Measurements from ENCODE around the gene FGD5. TPM values are rescaled to one million over a fixed set of nuclear protein-coding genes. Genes with fewer than 3 reads are reported as not detected.

FGD5 gene
- under 1 TPM in 1 of 2 experiments, not detected in 1; 0.10 TPM for total RNA-seq

DNA sequence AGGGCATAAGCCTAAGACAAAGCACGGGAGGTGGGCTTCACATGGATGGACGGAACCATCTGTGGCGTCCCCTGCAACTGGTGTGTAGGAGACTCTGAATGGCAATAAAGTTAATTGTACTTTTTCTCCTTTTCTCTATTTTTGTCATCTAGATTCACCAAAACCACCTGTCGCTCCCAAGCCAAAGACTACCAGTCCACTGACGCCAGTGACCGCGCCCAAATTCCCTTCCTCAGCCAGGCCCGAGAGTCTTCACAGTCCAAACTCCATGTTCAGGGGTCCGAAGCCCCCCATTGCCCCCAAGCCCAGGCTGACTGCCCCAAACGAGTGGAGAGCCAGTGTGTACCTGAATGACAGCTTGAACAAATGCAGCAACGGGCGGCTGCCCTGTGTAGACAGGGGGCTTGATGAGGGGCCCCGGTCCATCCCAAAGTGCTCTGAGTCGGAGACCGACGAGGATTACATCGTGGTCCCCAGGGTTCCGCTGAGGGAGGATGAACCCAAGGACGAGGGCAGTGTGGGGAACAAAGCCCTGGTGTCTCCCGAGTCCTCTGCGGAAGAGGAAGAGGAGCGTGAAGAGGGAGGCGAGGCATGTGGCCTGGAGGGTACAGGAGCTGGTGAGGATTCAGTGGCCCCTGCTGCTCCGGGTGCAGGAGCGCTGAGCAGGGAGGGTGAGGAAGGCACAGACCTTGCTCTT, at the start of gene FGD5:
FGD5 (plus strand) TSS at position 159 of the 697 bp plus-strand sequence; CDS start at position 269, 110 bp downstream.
- ChIA-PET POLR2A (no interaction called here), CTCF (no interaction called here)
- H3K9me3 Mint-ChIP-seq: no peaks in the 10 kb centered on the region
- H3K4me1 Mint-ChIP-seq: no peaks in the 10 kb centered on the region
- no peak within 1 kb of the TSS for H3K4me3 Mint-ChIP-seq
- peaks cover 39% of the 10 kb centered on the region for H3K27me3 Mint-ChIP-seq
- no peak within 1 kb of the TSS for H3K27ac Mint-ChIP-seq
- DNase-seq: no peak
- H3K36me3 Mint-ChIP-seq (ENCODE audit: low read depth): no peaks in the 10 kb centered on the region

DNA sequence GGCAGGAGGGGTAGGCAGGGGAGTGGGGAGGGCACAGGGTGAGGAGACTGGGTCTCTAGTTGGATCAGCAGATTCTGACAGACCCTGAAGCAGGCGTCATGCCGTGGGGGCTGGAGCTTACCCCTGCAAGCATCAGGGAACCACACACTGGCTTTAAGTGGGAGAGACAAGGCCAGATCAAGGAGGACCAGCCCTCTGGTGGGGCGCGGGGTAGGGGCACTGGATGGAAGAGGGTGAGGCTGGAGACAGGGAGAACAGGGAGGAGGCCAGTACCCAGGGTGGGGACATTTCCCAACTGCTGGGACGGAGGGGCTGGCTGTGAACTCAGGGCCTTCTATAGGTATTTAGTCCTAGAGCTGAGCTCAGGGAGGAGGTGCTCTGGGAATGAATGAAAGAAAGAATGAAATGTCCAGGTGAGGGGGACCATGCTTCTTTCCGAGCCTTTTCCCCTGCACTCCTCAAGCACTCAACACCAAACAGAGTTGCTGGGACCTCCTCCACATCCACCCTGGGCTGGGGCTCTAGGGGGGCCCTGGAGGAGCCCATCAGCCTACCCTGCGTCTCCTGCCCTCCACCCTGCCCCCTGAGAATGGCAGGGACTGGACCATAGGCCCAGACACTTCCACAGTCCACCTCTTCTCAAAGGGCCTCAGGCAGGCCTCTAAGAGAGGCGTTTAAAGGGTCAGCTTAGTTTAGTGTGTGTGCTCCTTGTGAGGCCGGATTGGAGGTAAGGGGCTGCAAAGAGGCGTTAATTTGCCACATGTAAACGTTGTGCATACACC, 49.0 kb upstream of the FGD5 start:
- H3K27me3 Mint-ChIP-seq: no peaks in the 10 kb centered on the region
- no peaks in the 10 kb centered on the region for H3K9me3 Mint-ChIP-seq
- POLR2A ChIA-PET: no interaction called here
- H3K36me3 Mint-ChIP-seq (ENCODE audit: low read depth): no peaks in the 10 kb centered on the region
- no peak for DNase-seq
- no peaks in the 10 kb centered on the region for H3K4me1 Mint-ChIP-seq
- no peak overlapping the region for H3K4me3 Mint-ChIP-seq
- no peak overlapping the region for H3K27ac Mint-ChIP-seq
- CTCF ChIA-PET: interaction anchor here (0.6 kb wide), 1 partner anchor 31 kb away, joined by 3 read pairs; no protein-coding TSS in a partner anchor

- ChIA-PET POLR2A (no interaction called here), CTCF (interaction anchor here (0.6 kb wide), 1 partner anchor 32 kb away, joined by 3 read pairs; no protein-coding TSS in a partner anchor)
- no peak overlapping the region for H3K4me3 Mint-ChIP-seq
- DNase-seq: no peak
- H3K27ac Mint-ChIP-seq: no peak overlapping the region
- H3K4me1 Mint-ChIP-seq: no peaks in the 10 kb centered on the region
- no peaks in the 10 kb centered on the region for H3K36me3 Mint-ChIP-seq (ENCODE audit: low read depth)
- H3K9me3 Mint-ChIP-seq: no peaks in the 10 kb centered on the region
- H3K27me3 Mint-ChIP-seq: no peaks in the 10 kb centered on the region
Observed at GRCh38 chr3:14770591-14770990, 48.2 kb upstream of the FGD5 start.

GRCh38 chr3:14771593-14772497, 46.9 kb upstream of the FGD5 start:
- ChIA-PET POLR2A (no interaction called here), CTCF (no interaction called here)
- H3K27me3 Mint-ChIP-seq: peaks cover 2% of the 10 kb centered on the region
- H3K9me3 Mint-ChIP-seq: no peaks in the 10 kb centered on the region
- no peak overlapping the region for H3K27ac Mint-ChIP-seq
- peak; percentile 14 for DNase-seq
- no peaks in the 10 kb centered on the region for H3K4me1 Mint-ChIP-seq
- H3K36me3 Mint-ChIP-seq (ENCODE audit: low read depth): no peaks in the 10 kb centered on the region
- no peak overlapping the region for H3K4me3 Mint-ChIP-seq

DNA sequence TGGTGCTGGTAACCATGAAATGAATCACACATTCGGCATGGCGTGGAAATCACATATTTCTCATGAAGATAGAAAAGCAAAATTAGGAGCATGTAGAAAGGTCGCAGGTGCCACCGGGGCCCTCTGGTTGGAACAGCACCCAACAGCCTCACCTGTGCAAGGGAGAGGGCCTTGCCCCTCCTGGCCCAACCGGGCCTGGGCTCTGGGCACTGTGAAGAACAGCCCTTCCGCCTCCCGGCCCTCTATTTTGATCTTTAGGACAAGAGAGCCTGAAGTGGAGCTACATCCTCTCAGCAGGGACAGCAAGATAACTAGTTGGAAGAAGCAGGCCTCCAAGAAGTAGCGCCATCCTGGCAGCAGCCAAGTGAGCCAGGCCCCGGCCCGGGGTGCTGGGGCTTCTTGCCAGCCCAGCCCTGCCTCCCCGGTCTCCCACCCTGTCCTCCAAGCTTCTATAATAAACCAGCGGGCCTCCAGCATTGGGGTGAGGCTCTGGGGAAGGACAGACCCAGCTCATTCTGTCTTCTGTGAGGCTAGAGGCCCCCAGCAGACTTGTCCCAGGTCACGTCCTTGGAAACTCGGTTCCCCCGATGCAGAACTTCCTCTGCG, 46.1 kb upstream of the FGD5 start:
- Mint-ChIP-seq H3K27me3 (peaks cover 2% of the 10 kb centered on the region), H3K36me3 (ENCODE audit: low read depth) (no peaks in the 10 kb centered on the region), H3K4me1 (no peaks in the 10 kb centered on the region), H3K4me3 (no peak overlapping the region), H3K9me3 (no peaks in the 10 kb centered on the region), H3K27ac (no peak overlapping the region)
- CTCF ChIA-PET: interaction anchor here (0.8 kb wide), 1 partner anchor 409 kb away, joined by 3 read pairs; no protein-coding TSS in a partner anchor
- POLR2A ChIA-PET: no interaction called here
- peak; percentile 9 for DNase-seq

GRCh38 chr3:14773281-14773680, 45.5 kb upstream of the FGD5 start:
- DNase-seq: no peak
- Mint-ChIP-seq H3K9me3 (no peaks in the 10 kb centered on the region), H3K4me1 (no peaks in the 10 kb centered on the region), H3K4me3 (no peak overlapping the region), H3K27me3 (peaks cover 2% of the 10 kb centered on the region), H3K36me3 (ENCODE audit: low read depth) (no peaks in the 10 kb centered on the region), H3K27ac (no peak overlapping the region)
- CTCF ChIA-PET: interaction anchor here (0.8 kb wide), 1 partner anchor 410 kb away, joined by 3 read pairs; no protein-coding TSS in a partner anchor
- POLR2A ChIA-PET: no interaction called here

- Mint-ChIP-seq H3K27me3 (peaks cover 6% of the 10 kb centered on the region), H3K4me1 (no peaks in the 10 kb centered on the region), H3K9me3 (peaks cover under 1% of the 10 kb centered on the region), H3K27ac (no peak overlapping the region), H3K36me3 (ENCODE audit: low read depth) (no peaks in the 10 kb centered on the region), H3K4me3 (no peak overlapping the region)
- ChIA-PET POLR2A (no interaction called here), CTCF (no interaction called here)
- DNase-seq: peak; percentile 7
Observed at GRCh38 chr3:14773691-14774128, 45.1 kb upstream of the FGD5 start.

GRCh38 chr3:14774431-14774830, 44.3 kb upstream of the FGD5 start:
- ChIA-PET POLR2A (no interaction called here), CTCF (interaction anchor here (0.6 kb wide), 1 partner anchor 101 kb away, joined by 3 read pairs; no protein-coding TSS in a partner anchor)

DNA sequence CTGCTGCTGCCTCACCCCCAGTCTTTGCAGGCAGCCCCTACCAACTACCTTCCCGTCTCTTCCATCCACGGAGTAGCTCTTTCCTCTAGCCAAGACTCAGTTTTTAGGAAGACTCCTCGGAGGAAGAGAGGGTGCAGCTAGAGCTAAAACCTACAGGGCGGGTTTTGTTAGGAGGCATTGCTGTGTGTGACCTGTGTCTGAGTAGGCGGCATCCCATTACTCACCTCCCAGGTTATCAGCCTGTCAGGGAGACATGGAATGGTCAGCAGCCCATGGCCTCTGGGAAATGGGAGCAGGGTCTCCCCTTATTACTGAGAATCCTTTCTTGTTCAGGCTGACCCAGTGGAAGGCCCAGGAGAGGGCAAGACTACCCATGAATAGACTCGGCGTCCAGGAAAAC, 43.8 kb upstream of the FGD5 start:
- ChIA-PET POLR2A (no interaction called here), CTCF (interaction anchor here (1.1 kb wide), 1 partner anchor 146 kb away, joined by 3 read pairs; no protein-coding TSS in a partner anchor)
- peaks cover 5% of the 10 kb centered on the region for H3K9me3 Mint-ChIP-seq
- DNase-seq: peak; percentile 6
- no peaks in the 10 kb centered on the region for H3K36me3 Mint-ChIP-seq (ENCODE audit: low read depth)
- no peak overlapping the region for H3K4me3 Mint-ChIP-seq
- H3K4me1 Mint-ChIP-seq: no peaks in the 10 kb centered on the region
- H3K27ac Mint-ChIP-seq: no peak overlapping the region
- H3K27me3 Mint-ChIP-seq: peaks cover 12% of the 10 kb centered on the region

More at GRCh38 chr3:14774431-14774830, 44.3 kb upstream of the FGD5 start:
- Mint-ChIP-seq H3K27me3 (peaks cover 10% of the 10 kb centered on the region), H3K4me3 (no peak overlapping the region), H3K27ac (no peak overlapping the region), H3K36me3 (ENCODE audit: low read depth) (no peaks in the 10 kb centered on the region), H3K9me3 (peaks cover 5% of the 10 kb centered on the region), H3K4me1 (no peaks in the 10 kb centered on the region)
- peak; percentile 8 for DNase-seq

DNA sequence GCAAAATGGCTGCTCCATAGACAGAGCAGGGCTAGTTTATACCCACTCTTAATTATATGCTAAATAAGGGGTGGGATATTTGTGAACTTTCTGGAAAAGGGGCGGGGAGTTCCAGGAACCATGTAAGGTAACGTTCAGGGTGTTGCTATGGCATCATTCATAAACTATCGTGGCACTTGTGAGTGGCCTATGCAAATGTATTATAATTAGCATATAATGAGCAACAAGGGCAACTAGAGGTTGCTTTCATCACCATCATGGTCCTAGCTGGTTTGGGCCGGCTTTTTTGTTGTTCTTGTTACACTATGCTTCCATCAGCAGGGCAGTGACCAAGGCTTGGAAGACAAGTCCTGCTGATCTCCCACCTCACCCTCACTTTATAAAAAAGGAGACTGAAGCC, 43.2 kb upstream of the FGD5 start:
- H3K27ac Mint-ChIP-seq: no peak overlapping the region
- POLR2A ChIA-PET: no interaction called here

GRCh38 chr3:14779069-14779685, 39.6 kb upstream of the FGD5 start:
- H3K36me3 Mint-ChIP-seq (ENCODE audit: low read depth): no peaks in the 10 kb centered on the region
- no peak overlapping the region for H3K4me3 Mint-ChIP-seq
- peaks cover 29% of the 10 kb centered on the region for H3K27me3 Mint-ChIP-seq
- CTCF ChIA-PET: no interaction called here
- POLR2A ChIA-PET: interaction anchor here (1.2 kb wide), 1 partner anchor 13 kb away, joined by 4 read pairs; no protein-coding TSS in a partner anchor
- H3K4me1 Mint-ChIP-seq: no peaks in the 10 kb centered on the region
- DNase-seq: no peak
- H3K27ac Mint-ChIP-seq: no peak overlapping the region
- peaks cover 5% of the 10 kb centered on the region for H3K9me3 Mint-ChIP-seq

More for the DNA sequence above, 43.2 kb upstream of the FGD5 start:
- Mint-ChIP-seq H3K9me3 (peaks cover 5% of the 10 kb centered on the region), H3K4me1 (no peaks in the 10 kb centered on the region), H3K27me3 (peaks cover 16% of the 10 kb centered on the region), H3K4me3 (no peak overlapping the region), H3K36me3 (ENCODE audit: low read depth) (no peaks in the 10 kb centered on the region)
- CTCF ChIA-PET: interaction anchor here (1.1 kb wide), 1 partner anchor 146 kb away, joined by 3 read pairs; no protein-coding TSS in a partner anchor
- DNase-seq: no peak

- Mint-ChIP-seq H3K27me3 (peaks cover 28% of the 10 kb centered on the region), H3K4me1 (no peaks in the 10 kb centered on the region), H3K4me3 (no peak overlapping the region), H3K36me3 (ENCODE audit: low read depth) (no peaks in the 10 kb centered on the region), H3K27ac (no peak overlapping the region), H3K9me3 (peaks cover 5% of the 10 kb centered on the region)
- ChIA-PET POLR2A (no interaction called here), CTCF (interaction anchor here (0.8 to 2.1 kb wide), 12 partner anchors 10 to 146 kb away, joined by 3 to 12 read pairs (median 4); partner anchors contain the start of gene C3orf20)
- peak; percentile 46 for DNase-seq
Observed at GRCh38 chr3:14780927-14781507, 37.7 kb upstream of the FGD5 start.
